GM10266 (cell line): ENCODE data around the gene FAM118B.

Experiments
- DNase-seq: peaks from one replicate; pipeline ENCODE4 v3.0.0; 2012; ENCODE audit errors: extremely low spot score
- CTCF ChIP-seq: IDR thresholded peaks from 2 replicates; pipeline ENCODE4 v1.5.1; 2012; ENCODE audit warnings: mild to moderate bottlenecking, low read depth; ENCODE audit not compliant: control insufficient read depth, insufficient read depth; ENCODE audit errors: missing control alignments

FAM118B gene

GRCh38 chr11:126277780-126278179, 66.2 kb downstream of the FAM118B start:
- no peak for DNase-seq
- TF ChIP-seq CTCF: no peak

GRCh38 chr11:126279191-126279590, 67.6 kb downstream of the FAM118B start:
- no peak for DNase-seq
- no peak for TF ChIP-seq CTCF

GRCh38 chr11:126280595-126280994, 69.0 kb downstream of the FAM118B start:
- no peak for TF ChIP-seq CTCF
- no peak for DNase-seq

GRCh38 chr11:126281245-126281644, 69.7 kb downstream of the FAM118B start:
- no peak for TF ChIP-seq CTCF
- no peak for DNase-seq

GRCh38 chr11:126281666-126282175, 70.1 kb downstream of the FAM118B start:
- no peak for DNase-seq
- no peak for TF ChIP-seq CTCF

- DNase-seq: no peak
These were observed 70.8 kb downstream of the FAM118B start for GRCh38 chr11:126282361-126282735.

More at GRCh38 chr11:126282361-126282735, 70.8 kb downstream of the FAM118B start:
- no peak for TF ChIP-seq CTCF
